GM23338 (cell line): ENCODE results near the gene MS4A18. TPM values are rescaled to one million over a fixed set of nuclear protein-coding genes. Genes with fewer than 3 reads are reported as not detected.

Experiments
- ATAC-seq: fragments of 200-7000 bp; cut with Tn5 transposase; 3 replicates; pipeline ENCODE4 v1.9.1; 2020
- DNase-seq: peaks from one replicate; pipeline ENCODE4 v3.0.0-alpha.2; 2015; ENCODE audit warnings: low spot score
- H2AFZ ChIP-seq: fragments of 200-600 bp; sonication (generic); 2 replicates; pipeline ENCODE4 v1.8.0; 2016; ENCODE audit warnings: antibody characterized with exemption, mild to moderate bottlenecking, moderate library complexity
- H3F3A ChIP-seq: fragments of 200-600 bp; sonication (generic); replicated peaks from 2 replicates; pipeline ENCODE4 v1.8.0; 2017; ENCODE audit warnings: antibody characterized with exemption, mixed run types, low read depth
- H3K27ac ChIP-seq: fragments of 200-600 bp; sonication (generic); 2 replicates; pipeline ENCODE4 v1.6.1; 2016; ENCODE audit warnings: low read depth
- H3K27me3 ChIP-seq: fragments of 200-600 bp; sonication (generic); 2 replicates; pipeline ENCODE4 v1.8.0; 2016; ENCODE audit warnings: mild to moderate bottlenecking, mixed run types, moderate library complexity; ENCODE audit not compliant: insufficient read depth
- H3K36me3 ChIP-seq: fragments of 200-600 bp; sonication (generic); 2 replicates; pipeline ENCODE4 v1.8.0; 2016; ENCODE audit warnings: mild to moderate bottlenecking; ENCODE audit not compliant: insufficient read depth
- H3K4me1 ChIP-seq: fragments of 200-600 bp; sonication (generic); 2 replicates; pipeline ENCODE4 v1.8.0; 2016; ENCODE audit warnings: mild to moderate bottlenecking, moderate library complexity; ENCODE audit not compliant: insufficient read depth
- H3K4me2 ChIP-seq: fragments of 200-600 bp; sonication (generic); 2 replicates; pipeline ENCODE4 v1.7.1; 2017; ENCODE audit warnings: mixed run types
- H3K4me3 ChIP-seq: fragments of 200-600 bp; sonication (generic); 2 replicates; pipeline ENCODE4 v1.6.1; 2016; ENCODE audit warnings: mixed run types
- H3K79me2 ChIP-seq: fragments of 200-600 bp; sonication (generic); replicated peaks from 2 replicates; pipeline ENCODE4 v1.8.0; 2017; ENCODE audit warnings: mild to moderate bottlenecking; ENCODE audit not compliant: insufficient read depth
- H3K9me2 ChIP-seq: fragments of 200-600 bp; sonication (generic); 2 replicates; pipeline ENCODE4 v1.8.0; 2017; ENCODE audit not compliant: insufficient read depth
- H4K20me1 ChIP-seq: fragments of 200-600 bp; sonication (generic); replicated peaks from 2 replicates; pipeline ENCODE4 v1.8.0; 2017; ENCODE audit warnings: mild to moderate bottlenecking; ENCODE audit not compliant: insufficient read depth
- H3K27ac Mint-ChIP-seq: 2 replicates; pipeline ENCODE4 v1.8.0; 2020; ENCODE audit warnings: inconsistent platforms, mild to moderate bottlenecking, moderate library complexity, mixed read lengths
- H3K27me3 Mint-ChIP-seq: 3 replicates; pipeline ENCODE4 v1.8.0; 2022; ENCODE audit warnings: low read depth, mild to moderate bottlenecking, moderate library complexity, mixed read lengths, inconsistent platforms; ENCODE audit not compliant: insufficient read depth, poor library complexity
- H3K36me3 Mint-ChIP-seq: 3 replicates; pipeline ENCODE4 v1.8.0; 2021; ENCODE audit warnings: low read depth, mild to moderate bottlenecking, inconsistent platforms, moderate library complexity, mixed read lengths
- H3K4me1 Mint-ChIP-seq: 3 replicates; pipeline ENCODE4 v1.8.0; 2020; ENCODE audit warnings: mild to moderate bottlenecking, inconsistent platforms, mixed read lengths
- H3K4me3 Mint-ChIP-seq: 3 replicates; pipeline ENCODE4 v1.8.0; 2021; ENCODE audit warnings: moderate library complexity, mild to moderate bottlenecking, inconsistent platforms, mixed read lengths
- H3K9me3 Mint-ChIP-seq: 3 replicates; pipeline ENCODE4 v1.8.0; 2020; ENCODE audit warnings: moderate library complexity, mild to moderate bottlenecking, inconsistent platforms, mixed read lengths
- CTCF ChIP-seq, 2 experiments: fragments of 200-600 bp in 1 of 2; sonication (generic) in 1 of 2; conservative IDR thresholded peaks; 2 replicates each; pipeline versions ENCODE4 v1.5.1 to v1.6.1; 2016 to 2017; ENCODE audit warnings: antibody characterized with exemption in 2 of 2, low read depth in 2 of 2, mild to moderate bottlenecking in 2 of 2, moderate library complexity in 1 of 2
- EZH2phosphoT487 ChIP-seq: fragments of 200-600 bp; sonication (generic); IDR thresholded peaks from one replicate; pipeline ENCODE4 v1.8.1; 2018; ENCODE audit warnings: antibody characterized with exemption; ENCODE audit not compliant: unreplicated experiment
- JUNB ChIP-seq: IDR thresholded peaks from one replicate; pipeline ENCODE4 v1.6.1; 2016; ENCODE audit warnings: antibody characterized with exemption; ENCODE audit not compliant: unreplicated experiment
- POLR2AphosphoS5 ChIP-seq: IDR thresholded peaks from 2 replicates; pipeline ENCODE4 v1.6.1; 2016; ENCODE audit warnings: antibody characterized with exemption, low read depth
- ZNF331 ChIP-seq: fragments of 250-450 bp; sonication (Bioruptor Pico); IDR thresholded peaks from 2 replicates; pipeline ENCODE4 v1.5.0; 2020; ENCODE audit warnings: low read depth, mild to moderate bottlenecking, moderate library complexity
- ZNF462 ChIP-seq: fragments of 250-450 bp; sonication (Bioruptor Pico); IDR thresholded peaks from 2 replicates; pipeline ENCODE4 v1.5.0; 2020; ENCODE audit warnings: mild to moderate bottlenecking, moderate library complexity
- polyA plus RNA-seq: library from polyadenylated mRNA; unstranded; fragments of >200 nt; fragmentation: Nextera tagmentation; extraction: Ambion mirVana; gene quantifications from 2 replicates; pipeline ENCODE4 v1.2.1, GENCODE V29; 2016
- total RNA-seq: library from RNA; depleted of rRNA; stranded (reverse); fragments of >200 nt; shearing (Covaris generic); gene quantifications from 2 replicates; pipeline ENCODE4 v1.2.3, GENCODE V29; 2014

MS4A18 gene
- total and polyA plus RNA-seq, 2 experiments from 2014 or later: not detected

DNA sequence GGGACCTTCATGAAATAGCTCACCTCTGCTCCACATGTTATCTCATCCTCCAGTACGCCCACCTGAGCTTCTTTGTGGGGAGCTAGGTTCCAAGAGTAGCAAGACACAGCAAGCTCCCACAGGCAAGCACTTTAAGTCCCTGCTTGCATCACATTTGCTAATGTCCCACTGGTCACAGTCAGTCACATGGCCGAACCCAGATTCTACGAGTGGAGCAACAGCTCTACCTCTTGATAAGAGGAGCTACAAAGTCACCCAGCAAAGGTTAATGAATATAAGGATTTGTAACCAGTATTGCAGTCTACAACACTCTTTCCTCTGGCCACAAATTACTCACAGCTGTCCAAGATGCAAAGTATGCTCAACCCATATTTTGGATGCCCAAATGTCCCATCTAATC, 16.9 kb downstream of the MS4A18 start:
- Mint-ChIP-seq H3K4me1 (peaks cover 7% of the 10 kb centered on the region; the same call in 2 of the 3 replicates), H3K27ac (no peak overlapping the region), H3K9me3 (peaks cover 2% of the 10 kb centered on the region; the same call in 2 of the 3 replicates), H3K4me3 (no peak overlapping the region), H3K36me3 (no peaks in the 10 kb centered on the region; the same call in 2 of the 3 replicates), H3K27me3 (peaks cover 7% of the 10 kb centered on the region)
- H3K9me2 ChIP-seq: no peaks in the 10 kb centered on the region
- H4K20me1 ChIP-seq: no peaks in the 10 kb centered on the region
- TF ChIP-seq POLR2AphosphoS5 (no peak), ZNF331 (CRISPR knock-in tag) (no peak), ZNF462 (CRISPR knock-in tag) (no peak), CTCF (conservative IDR thresholded peaks at IDR 0.05; ENCODE audit: low read depth in 2 of 2) (no peak), EZH2phosphoT487 (no peak), JUNB (no peak)
- no peak for DNase-seq
- H2AFZ ChIP-seq: no peak overlapping the region
- H3K4me1 ChIP-seq: no peaks in the 10 kb centered on the region
- no peaks in the 10 kb centered on the region for H3K27me3 ChIP-seq
- no peak overlapping the region for H3K4me3 ChIP-seq
- no peak for ATAC-seq
- no peaks in the 10 kb centered on the region for H3F3A ChIP-seq
- no peak overlapping the region for H3K4me2 ChIP-seq
- no peaks in the 10 kb centered on the region for H3K79me2 ChIP-seq
- H3K36me3 ChIP-seq: no peaks in the 10 kb centered on the region
- no peak overlapping the region for H3K27ac ChIP-seq
